HG02870 (cell line): ENCODE measurements around the gene UTP4.
"Not testable (repeated sequence)": the region's sequence is repeated elsewhere in the genome, so short reads cannot be mapped to it uniquely, and the experiment has no call there.

Experiments used
- ATAC-seq: cut with Tn5 transposase; IDR thresholded peaks from one replicate; pipeline ENCODE4 v1.9.1; 2021; ENCODE audit warnings: mild to moderate bottlenecking, moderate library complexity; ENCODE audit not compliant: unreplicated experiment

UTP4 gene

GRCh38 chr16:69127966-69128510 lies 4.4 kb upstream of the UTP4 start:
- ATAC-seq = no peak

- no peak for ATAC-seq
Observed at GRCh38 chr16:69130461-69130860, 2.0 kb upstream of the UTP4 start.

GRCh38 chr16:69131167-69131838 lies 1.1 kb upstream of the UTP4 start:
- no peak for ATAC-seq

- peak; percentile 30 for ATAC-seq
Observed at GRCh38 chr16:69131839-69132423, 518 bp upstream of the UTP4 start.

GRCh38 chr16:69133373-69133954 lies 1.0 kb downstream of the UTP4 start:
- ATAC-seq = no peak

- ATAC-seq = no peak
Observed at GRCh38 chr16:69138608-69139007, 6.2 kb downstream of the UTP4 start.

- ATAC-seq = not testable (repeated sequence)
Observed at GRCh38 chr16:69139464-69139863, 7.0 kb downstream of the UTP4 start.

- no peak for ATAC-seq
Observed at GRCh38 chr16:69141014-69141413, 8.6 kb downstream of the UTP4 start.

- ATAC-seq = no peak
Observed at GRCh38 chr16:69141936-69142335, 9.5 kb downstream of the UTP4 start.

- ATAC-seq = no peak
Observed at GRCh38 chr16:69143116-69143515, 10.7 kb downstream of the UTP4 start.

- no peak for ATAC-seq
Observed at GRCh38 chr16:69145658-69146057, 13.2 kb downstream of the UTP4 start.

GRCh38 chr16:69149621-69150020 lies 17.2 kb downstream of the UTP4 start:
- ATAC-seq = not testable (repeated sequence)

GRCh38 chr16:69150146-69150865 lies 17.9 kb downstream of the UTP4 start:
- no peak for ATAC-seq

- ATAC-seq = no peak
Observed at GRCh38 chr16:69157196-69157595, 24.7 kb downstream of the UTP4 start.

GRCh38 chr16:69160192-69160591 lies 27.7 kb downstream of the UTP4 start:
- no peak for ATAC-seq

GRCh38 chr16:69165584-69165983 lies 33.1 kb downstream of the UTP4 start:
- ATAC-seq = no peak

- no peak for ATAC-seq
Observed at GRCh38 chr16:69166221-69166833, 33.9 kb downstream of the UTP4 start.

GRCh38 chr16:69166946-69167930 lies 34.8 kb downstream of the UTP4 start:
- ATAC-seq = no peak

- no peak for ATAC-seq
Observed at GRCh38 chr16:69169051-69169450, 36.6 kb downstream of the UTP4 start.
